ENCODE data around the gene PROX1.

Gene PROX1

GRCh38 chr1:213982289-213982671 lies 5.5 kb upstream of the PROX1 start:
- no peak for DNase-seq (ENCODE audit: low read depth)

DNA sequence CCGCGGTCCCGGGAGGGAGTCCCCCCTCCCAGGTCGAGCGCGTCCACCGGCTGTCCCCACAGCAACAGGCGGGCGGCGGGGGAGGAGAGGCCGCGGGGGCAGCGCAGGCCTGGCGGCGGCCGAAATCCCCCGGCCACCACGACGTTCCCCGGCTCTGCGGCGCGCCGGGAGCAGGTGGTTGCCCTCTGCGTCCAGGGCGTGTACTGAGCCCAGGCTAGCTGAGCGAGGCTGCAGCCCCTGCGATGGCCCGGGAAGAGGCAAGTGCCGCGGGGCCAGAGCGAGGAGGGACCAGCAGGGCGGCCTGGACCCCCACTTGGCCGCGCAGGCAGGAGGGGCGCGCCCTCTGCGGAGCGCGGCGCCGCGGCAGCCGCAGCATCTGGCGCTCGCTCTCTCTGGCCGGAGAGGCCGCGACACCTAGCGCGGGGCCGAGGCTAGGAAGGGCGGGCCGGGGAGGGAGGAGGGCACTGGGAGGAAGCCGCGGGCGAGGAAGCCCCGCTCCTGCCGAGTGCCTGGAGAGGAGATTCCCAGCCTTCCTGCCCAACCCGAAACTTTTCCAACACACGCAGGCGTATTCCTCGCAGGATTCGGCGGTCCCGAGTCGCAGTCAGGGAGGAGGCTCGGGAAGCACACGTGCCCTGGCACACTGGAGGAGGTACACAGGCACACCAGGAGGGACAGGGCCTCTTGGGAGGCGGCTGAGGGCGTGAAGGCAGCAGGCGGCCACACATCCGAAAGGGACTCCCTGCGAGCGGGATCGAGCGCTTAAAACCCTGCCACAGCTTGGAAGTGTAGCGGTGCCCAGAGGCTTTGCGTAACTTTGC lies 4.9 kb upstream of the PROX1 start:
- DNase-seq (ENCODE audit: low read depth), result no peak

- DNase-seq (ENCODE audit: low read depth), result no peak
These were observed 4.0 kb upstream of the PROX1 start for GRCh38 chr1:213983493-213984386.

DNA sequence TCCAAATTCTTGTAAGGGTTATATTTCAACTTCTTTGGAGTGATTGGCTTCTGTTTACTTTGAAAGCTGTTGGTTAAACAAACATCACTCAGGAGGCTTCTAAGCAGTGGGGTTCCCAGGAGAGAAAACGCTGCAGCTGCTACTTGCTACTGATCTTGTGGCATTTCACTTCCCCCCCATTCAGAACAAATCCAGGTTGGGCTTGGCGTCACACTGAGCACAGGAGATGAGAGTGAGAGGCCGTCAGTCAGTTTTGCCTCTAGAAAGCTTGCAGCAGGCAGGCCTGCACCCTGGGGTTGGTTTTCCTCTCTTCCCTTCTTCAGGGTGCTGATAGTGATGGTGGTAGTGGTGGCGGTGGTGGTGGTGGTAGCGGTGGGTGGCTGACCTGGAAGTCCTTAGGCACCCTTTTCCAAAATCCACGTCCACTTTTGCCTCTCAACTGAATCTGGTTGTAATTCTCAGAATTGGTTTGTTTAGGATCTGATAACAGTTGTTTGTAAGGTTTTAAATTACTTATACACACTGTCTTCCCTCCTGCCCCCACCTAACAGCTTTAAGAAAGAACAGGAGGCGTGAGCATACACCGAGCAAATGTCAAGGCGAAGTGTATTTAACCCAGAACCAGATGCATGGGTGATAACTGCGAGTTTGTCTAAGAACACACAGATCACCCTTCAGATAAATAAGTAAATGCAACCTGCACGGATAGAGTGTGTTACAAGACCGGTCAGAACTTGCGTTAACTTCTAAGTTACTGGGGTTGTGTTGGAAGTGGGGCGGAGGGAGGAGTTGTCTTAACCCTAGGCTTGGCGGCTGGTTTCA lies 3.2 kb upstream of the PROX1 start:
- no peak for DNase-seq (ENCODE audit: low read depth)

DNA sequence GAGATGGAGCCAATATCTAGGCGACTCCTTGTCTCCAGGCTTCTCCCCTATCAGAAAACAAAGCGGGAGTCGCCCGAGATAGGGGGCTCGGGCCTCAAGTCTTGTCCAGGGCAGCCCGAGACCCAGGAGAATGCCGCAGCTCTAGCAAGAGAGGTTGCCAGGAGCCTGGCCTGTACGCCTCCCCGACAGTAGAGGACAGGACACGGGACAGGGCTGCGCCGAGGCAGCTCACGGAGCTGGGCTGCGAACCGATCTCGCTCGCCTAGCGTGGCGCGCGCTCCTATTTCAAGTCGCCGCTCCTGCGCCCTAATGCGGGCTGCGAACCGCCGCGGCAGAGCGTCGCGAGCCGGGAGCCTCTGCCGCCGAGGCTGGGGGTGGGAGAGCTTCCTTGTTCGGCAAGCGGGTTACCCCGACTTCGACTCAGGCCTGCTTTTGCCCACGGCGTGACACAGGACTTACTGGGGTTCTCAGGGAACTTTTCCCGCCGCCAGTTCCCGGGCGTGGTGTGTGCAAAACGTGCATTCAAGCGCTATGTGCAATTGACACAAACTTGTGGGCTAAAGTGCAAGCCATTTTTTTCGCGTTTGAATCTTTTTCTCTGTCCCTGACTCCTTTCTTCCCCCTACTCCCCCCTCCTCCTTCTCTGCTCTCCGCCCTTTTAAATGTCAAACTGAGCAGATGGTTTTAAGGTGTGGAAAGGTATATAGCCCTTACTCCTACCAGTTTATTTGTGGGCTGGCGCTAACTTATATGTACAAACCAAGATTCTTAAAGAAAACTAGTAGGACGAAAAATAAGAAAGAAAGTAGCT lies 2.4 kb upstream of the PROX1 start:
- DNase-seq (ENCODE audit: low read depth), result no peak

GRCh38 chr1:213986020-213986924 lies 1.5 kb upstream of the PROX1 start:
- DNase-seq (ENCODE audit: low read depth), result no peak

- DNase-seq (ENCODE audit: low read depth), result no peak
These were observed 885 bp upstream of the PROX1 start for GRCh38 chr1:213986925-213987250.

- DNase-seq (ENCODE audit: low read depth), result peak; percentile 23
These were observed 299 bp upstream of the PROX1 start for GRCh38 chr1:213987422-213987926.

DNA sequence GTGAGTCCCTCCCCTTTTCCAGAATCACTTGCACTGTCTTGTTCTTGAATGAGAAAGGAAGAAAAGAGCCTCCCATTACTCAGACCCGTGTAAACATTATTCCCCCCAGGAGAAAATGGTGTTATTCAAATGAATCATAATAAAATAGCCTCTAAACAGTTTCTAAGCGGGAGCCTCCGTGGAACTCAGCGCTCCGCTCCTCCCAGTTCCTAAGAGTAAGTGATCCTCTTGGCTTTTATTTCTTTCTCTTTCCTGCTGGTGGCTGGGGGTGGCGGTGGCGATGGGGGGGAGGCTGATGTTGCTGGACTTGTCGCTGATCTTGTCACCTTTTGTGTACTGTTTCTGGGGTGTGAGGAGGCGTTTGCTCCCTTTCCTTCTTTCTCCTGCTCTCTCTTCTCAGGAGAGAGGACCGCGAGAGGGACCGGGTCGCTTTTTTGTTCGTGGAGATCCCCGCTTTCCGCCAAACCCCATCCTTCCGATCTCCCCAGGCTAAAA lies 781 bp downstream of the PROX1 start:
- no peak for DNase-seq (ENCODE audit: low read depth)

- DNase-seq (ENCODE audit: low read depth), result no peak
These were observed 1.5 kb downstream of the PROX1 start for GRCh38 chr1:213989002-213989855.

DNA sequence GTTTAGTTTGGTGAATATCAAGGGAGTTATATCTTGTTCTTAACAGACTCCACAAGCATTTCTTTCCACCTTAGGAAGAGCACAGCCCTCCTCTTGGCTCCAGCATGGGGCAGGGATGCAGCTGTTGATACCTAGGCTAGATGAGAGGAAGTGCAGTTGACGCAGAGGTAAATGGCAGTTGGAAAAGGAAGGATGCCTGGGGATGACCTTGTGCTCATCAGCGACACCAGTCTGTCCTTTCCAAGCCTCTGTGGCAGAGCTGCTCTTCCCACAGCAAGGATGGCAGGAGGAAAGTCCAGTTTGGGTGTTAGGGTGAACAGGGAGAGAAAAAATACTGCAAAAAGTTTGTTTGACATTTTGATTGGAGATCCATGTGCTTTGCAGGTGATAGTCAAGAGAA lies 6.2 kb downstream of the PROX1 start:
- DNase-seq (ENCODE audit: low read depth), result no peak

GRCh38 chr1:213994888-213995287 lies 7.1 kb downstream of the PROX1 start:
- DNase-seq (ENCODE audit: low read depth), result no peak

GRCh38 chr1:213995603-213996002 lies 7.8 kb downstream of the PROX1 start:
- DNase-seq (ENCODE audit: low read depth), result no peak

- no peak for DNase-seq (ENCODE audit: low read depth)
These were observed 8.7 kb downstream of the PROX1 start for GRCh38 chr1:213996320-213997037.

DNA sequence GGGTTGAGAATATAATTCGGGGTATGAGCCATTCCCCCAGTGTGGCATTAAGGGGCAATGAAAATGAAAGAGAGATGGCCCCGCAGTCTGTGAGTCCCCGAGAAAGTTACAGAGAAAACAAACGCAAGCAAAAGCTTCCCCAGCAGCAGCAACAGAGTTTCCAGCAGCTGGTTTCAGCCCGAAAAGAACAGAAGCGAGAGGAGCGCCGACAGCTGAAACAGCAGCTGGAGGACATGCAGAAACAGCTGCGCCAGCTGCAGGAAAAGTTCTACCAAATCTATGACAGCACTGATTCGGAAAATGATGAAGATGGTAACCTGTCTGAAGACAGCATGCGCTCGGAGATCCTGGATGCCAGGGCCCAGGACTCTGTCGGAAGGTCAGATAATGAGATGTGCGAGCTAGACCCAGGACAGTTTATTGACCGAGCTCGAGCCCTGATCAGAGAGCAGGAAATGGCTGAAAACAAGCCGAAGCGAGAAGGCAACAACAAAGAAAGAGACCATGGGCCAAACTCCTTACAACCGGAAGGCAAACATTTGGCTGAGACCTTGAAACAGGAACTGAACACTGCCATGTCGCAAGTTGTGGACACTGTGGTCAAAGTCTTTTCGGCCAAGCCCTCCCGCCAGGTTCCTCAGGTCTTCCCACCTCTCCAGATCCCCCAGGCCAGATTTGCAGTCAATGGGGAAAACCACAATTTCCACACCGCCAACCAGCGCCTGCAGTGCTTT lies 9.4 kb downstream of the PROX1 start:
- DNase-seq (ENCODE audit: low read depth), result no peak

GRCh38 chr1:213997772-213998107 lies 10.0 kb downstream of the PROX1 start:
- DNase-seq (ENCODE audit: low read depth), result no peak

GRCh38 chr1:213998785-213999184 lies 11.0 kb downstream of the PROX1 start:
- no peak for DNase-seq (ENCODE audit: low read depth)

- no peak for DNase-seq (ENCODE audit: low read depth)
These were observed 12.0 kb downstream of the PROX1 start for GRCh38 chr1:213999732-214000131.

Data from activated T-cell treated with anti-CD3 and anti-CD28 coated beads for 1 hour (primary cell).